LoVo (cell line): ENCODE data around the gene TMEM87B.

Source experiments
- DNase-seq: peaks from one replicate; pipeline ENCODE4 v3.0.0-alpha.2; 2016; ENCODE audit warnings: low spot score

The TMEM87B gene

DNA sequence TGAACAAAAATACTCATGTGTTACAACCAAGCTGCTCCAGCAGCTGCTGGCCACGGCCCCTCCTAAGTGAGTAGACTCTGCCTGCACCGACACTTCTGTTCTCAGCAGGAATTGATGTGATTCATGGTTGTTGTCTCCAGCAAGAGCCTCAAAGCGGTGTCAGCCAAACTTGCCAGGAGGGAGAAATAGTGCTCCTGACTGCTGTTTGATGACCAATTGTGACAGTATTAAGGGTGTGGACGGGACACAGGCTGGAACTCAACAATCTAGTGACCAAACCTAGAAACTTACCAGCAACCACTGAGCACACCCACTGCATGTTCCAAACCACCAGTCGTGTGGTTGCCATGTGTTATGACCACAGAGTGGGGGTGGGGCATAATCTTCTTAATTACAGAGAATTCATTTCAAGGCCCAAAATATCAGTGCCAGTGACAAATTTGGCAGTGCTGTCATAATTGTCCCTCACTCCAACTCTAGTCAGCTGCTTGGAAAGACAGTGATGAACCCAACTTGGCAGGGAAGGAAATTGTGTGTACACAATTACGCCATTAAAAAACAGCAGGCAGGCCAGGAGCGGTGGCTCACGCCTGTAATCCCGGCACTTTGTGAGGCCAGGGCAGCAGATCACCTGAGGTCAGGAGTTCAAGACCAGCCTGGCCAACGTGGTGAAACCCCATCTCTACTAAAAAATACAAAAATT, 113.5 kb downstream of the TMEM87B start:
- no peak for DNase-seq
